ENCODE data around the gene TMED1. TPM values are rescaled to one million over a fixed set of nuclear protein-coding genes. Genes with fewer than 3 reads are reported as not detected.
A peak's percentile ranks its signal among the peaks of the same experiment; 100 is the strongest.

TMED1 gene
- total RNA-seq, 1 donor from 2014 or later: 27.0 TPM

GRCh38 chr19:10809651-10810285 lies 26.2 kb downstream of the TMED1 start:
- peaks cover 30% of the 10 kb centered on the region for H3K36me3 Mint-ChIP-seq (ENCODE audit: low read depth, unreplicated experiment)

GRCh38 chr19:10808937-10809649 lies 26.9 kb downstream of the TMED1 start:
- peak overlapping the region; percentile 38 for H3K27ac ChIP-seq (ENCODE audit: low read depth, low read length)
- no peak overlapping the region for H3K4me3 ChIP-seq (ENCODE audit: insufficient read depth, low read depth, low read length)
- H3K4me2 ChIP-seq (ENCODE audit: low read length): no peak overlapping the region
- peaks cover 3% of the 10 kb centered on the region for H3K79me2 ChIP-seq (ENCODE audit: insufficient read depth, low read length)
- no peak for TF ChIP-seq CTCF (IDR thresholded peaks at IDR 0.05; ENCODE audit: insufficient read depth, low read depth, low read length)
- TF ChIP-seq EZH2 (IDR thresholded peaks at IDR 0.05; ENCODE audit: insufficient read depth, low read length): no peak
- no peak overlapping the region for H3K4me3 Mint-ChIP-seq (ENCODE audit: unreplicated experiment)
- H3K9me3 Mint-ChIP-seq (ENCODE audit: unreplicated experiment): no peaks in the 10 kb centered on the region
- DNase-seq (ENCODE audit: low read depth) (peak; percentile 37), FAIRE-seq (no peak)
- H3K27me3 ChIP-seq (ENCODE audit: insufficient read depth, low read length): no peaks in the 10 kb centered on the region
- H3K27me3 Mint-ChIP-seq (ENCODE audit: low read depth, unreplicated experiment): no peaks in the 10 kb centered on the region
- no peak overlapping the region for H2AFZ ChIP-seq (ENCODE audit: low read depth, low read length)
- H3K27ac Mint-ChIP-seq (ENCODE audit: unreplicated experiment): peak overlapping the region; percentile 69
- H4K20me1 ChIP-seq (ENCODE audit: insufficient read depth, low read length): no peaks in the 10 kb centered on the region
- H3K4me1 ChIP-seq (ENCODE audit: insufficient read depth, low read length): peaks cover 30% of the 10 kb centered on the region
- peaks cover 10% of the 10 kb centered on the region for H3K36me3 ChIP-seq (ENCODE audit: insufficient read depth, low read length)
- no peak overlapping the region for H3K9ac ChIP-seq (ENCODE audit: low read length)
- H3K9me3 ChIP-seq (ENCODE audit: insufficient read depth, low read depth, low read length): no peaks in the 10 kb centered on the region
- H3K4me1 Mint-ChIP-seq (ENCODE audit: low read depth, unreplicated experiment): peaks cover 13% of the 10 kb centered on the region
- peaks cover 33% of the 10 kb centered on the region for H3K36me3 Mint-ChIP-seq (ENCODE audit: low read depth, unreplicated experiment)

More at GRCh38 chr19:10809651-10810285, 26.2 kb downstream of the TMED1 start:
- Histone ChIP-seq H3K27me3 (ENCODE audit: insufficient read depth, low read length) (no peaks in the 10 kb centered on the region), H3K4me2 (ENCODE audit: low read length) (no peak overlapping the region), H3K27ac (ENCODE audit: low read depth, low read length) (peak overlapping the region; percentile 38), H3K4me3 (ENCODE audit: insufficient read depth, low read depth, low read length) (no peak overlapping the region), H3K9ac (ENCODE audit: low read length) (no peak overlapping the region), H4K20me1 (ENCODE audit: insufficient read depth, low read length) (no peaks in the 10 kb centered on the region), H3K36me3 (ENCODE audit: insufficient read depth, low read length) (peaks cover 12% of the 10 kb centered on the region), H3K9me3 (ENCODE audit: insufficient read depth, low read depth, low read length) (no peaks in the 10 kb centered on the region), H3K4me1 (ENCODE audit: insufficient read depth, low read length) (peaks cover 30% of the 10 kb centered on the region), H3K79me2 (ENCODE audit: insufficient read depth, low read length) (peaks cover 6% of the 10 kb centered on the region), H2AFZ (ENCODE audit: low read depth, low read length) (no peak overlapping the region)
- no peak for FAIRE-seq
- Mint-ChIP-seq H3K27me3 (ENCODE audit: low read depth, unreplicated experiment) (no peaks in the 10 kb centered on the region), H3K4me3 (ENCODE audit: unreplicated experiment) (no peak overlapping the region), H3K27ac (ENCODE audit: unreplicated experiment) (peak overlapping the region; percentile 3), H3K9me3 (ENCODE audit: unreplicated experiment) (no peaks in the 10 kb centered on the region), H3K4me1 (ENCODE audit: low read depth, unreplicated experiment) (peaks cover 13% of the 10 kb centered on the region)
- TF ChIP-seq CTCF (IDR thresholded peaks at IDR 0.05; ENCODE audit: insufficient read depth, low read depth, low read length): no peak
- no peak for TF ChIP-seq EZH2 (IDR thresholded peaks at IDR 0.05; ENCODE audit: insufficient read depth, low read length)
- no peak for DNase-seq (ENCODE audit: low read depth)

Data from astrocyte (in vitro differentiated cells and primary cell).